Right lung (tissue), 5 donors: ENCODE data around the gene ARMC2. TPM values are rescaled to one million over a fixed set of nuclear protein-coding genes. Genes with fewer than 3 reads are reported as not detected.
A peak's percentile ranks its signal among the peaks of the same experiment; 100 is the strongest.

Source experiments
- DNase-seq, 2 donors: peaks; one replicate each; pipeline ENCODE4 v3.0.0-alpha.2; 2013
- polyA plus RNA-seq, 5 donors: library from polyadenylated mRNA; unstranded; fragments of 120-200 nt; gene quantifications; one replicate each; pipeline versions ENCODE4 v1.2.1 to v1.2.3, GENCODE V29; 2013; ENCODE audit warnings: inconsistent platforms in 1 of 5, low replicate concordance in 1 of 5; ENCODE audit not compliant: insufficient read length in 5 of 5, insufficient read depth in 1 of 5

The ARMC2 gene
- polyA plus RNA-seq, 5 donors: 17.6 to 30.0 (median 28.4) TPM

DNA sequence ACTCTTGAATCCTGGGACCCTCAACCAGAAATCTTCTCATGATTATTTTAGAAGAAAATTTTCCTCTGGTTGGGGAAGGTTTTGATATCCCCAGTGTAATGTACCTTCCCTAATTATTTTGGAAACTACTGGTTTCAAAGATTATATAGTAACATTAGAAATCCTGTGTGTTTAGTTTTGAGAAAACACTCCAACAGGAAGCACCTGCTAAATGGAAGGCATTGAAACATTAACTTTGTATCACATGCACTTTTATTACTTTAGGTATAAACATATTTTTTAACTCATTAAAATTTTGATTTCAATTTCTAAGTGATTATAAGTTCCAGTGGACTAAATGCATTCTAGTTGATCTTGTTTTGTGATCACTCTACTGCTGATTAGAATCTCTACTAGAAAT, 137.1 kb downstream of the ARMC2 start:
- no peak for DNase-seq

DNA sequence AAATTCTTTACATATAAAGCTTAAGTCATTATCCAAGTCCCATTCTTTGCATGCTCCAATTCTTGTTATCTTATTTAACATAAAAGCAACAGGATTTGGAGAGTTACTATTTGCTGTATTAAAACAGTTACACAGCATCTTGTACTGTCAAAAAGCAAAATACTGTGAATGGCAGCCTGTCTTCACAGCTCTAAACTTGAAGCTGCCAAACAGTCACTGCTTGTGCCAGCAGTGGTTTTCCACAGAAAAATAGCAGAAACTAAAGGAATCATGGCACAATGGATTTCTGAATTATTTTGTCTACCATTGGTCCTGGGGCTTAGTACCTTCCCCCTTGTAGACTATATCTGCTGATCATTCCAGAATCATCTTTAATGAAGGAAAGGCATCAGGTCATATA, 138.9 kb downstream of the ARMC2 start:
- DNase-seq: no peak

GRCh38 chr6:108988296-108988695, 140.1 kb downstream of the ARMC2 start:
- no peak for DNase-seq

- no peak for DNase-seq
Observed at GRCh38 chr6:108988765-108989164, 140.5 kb downstream of the ARMC2 start.

DNA sequence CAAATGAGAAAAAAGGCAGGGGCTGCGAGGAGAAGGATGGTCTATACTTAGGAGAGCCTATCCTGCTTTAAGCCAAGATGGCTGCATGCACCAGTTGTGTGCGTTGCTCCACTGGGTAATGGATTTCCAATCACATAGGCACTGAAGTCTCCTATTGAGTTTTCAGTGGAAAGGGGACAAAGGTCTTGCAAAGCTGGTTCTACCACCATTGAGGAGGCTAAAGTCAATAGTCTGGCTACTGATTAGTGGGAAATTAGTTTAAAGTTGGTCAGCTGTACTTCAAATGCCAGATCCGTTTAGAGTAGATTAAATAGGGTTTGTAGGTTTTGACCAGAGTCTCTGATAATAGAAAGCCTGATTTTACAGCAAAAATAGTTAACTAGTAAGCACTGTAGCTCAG, 141.5 kb downstream of the ARMC2 start:
- no peak for DNase-seq

GRCh38 chr6:108993876-108994275, 145.7 kb downstream of the ARMC2 start:
- no peak for DNase-seq

- DNase-seq: no peak
Observed at GRCh38 chr6:108995296-108995695, 147.1 kb downstream of the ARMC2 start.

DNA sequence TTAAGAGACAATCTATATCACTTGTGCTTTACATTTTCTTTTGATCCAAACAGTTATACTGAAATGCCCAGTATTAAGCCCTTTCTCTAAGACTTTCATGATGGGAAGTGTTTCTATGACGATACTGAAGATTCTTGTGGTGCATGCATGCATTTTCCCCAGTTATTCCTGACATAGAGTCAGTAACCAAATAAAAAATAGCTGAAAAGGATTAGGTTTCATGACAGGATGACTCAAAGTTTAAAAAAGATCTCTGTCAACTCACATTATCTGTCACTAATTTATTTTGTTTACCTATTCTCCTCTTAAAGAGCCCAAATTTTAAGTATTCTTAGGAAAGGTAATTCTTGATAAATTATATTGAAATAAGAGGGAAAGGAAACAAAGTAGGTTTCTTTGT, 148.0 kb downstream of the ARMC2 start:
- DNase-seq: no peak

DNA sequence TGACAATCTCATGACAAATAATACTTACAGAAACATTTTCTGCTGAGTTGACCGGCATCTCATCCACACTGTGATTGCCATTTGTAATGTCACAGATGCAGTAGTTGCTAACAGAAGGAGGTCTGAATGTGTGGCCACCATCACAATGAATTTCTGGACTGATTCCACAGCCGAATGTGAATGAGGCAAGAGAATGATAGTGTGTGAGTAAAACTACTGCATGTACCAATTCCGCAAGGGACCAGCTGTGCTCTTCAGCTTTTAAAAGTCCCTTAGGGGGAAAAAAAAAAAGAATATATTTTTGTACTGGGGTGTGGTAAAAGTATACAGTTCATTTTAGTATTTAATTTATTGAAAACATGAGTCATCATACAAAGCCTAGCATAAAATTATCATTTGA, 150.3 kb downstream of the ARMC2 start:
- peak; percentile 31 to 46 for DNase-seq

DNA sequence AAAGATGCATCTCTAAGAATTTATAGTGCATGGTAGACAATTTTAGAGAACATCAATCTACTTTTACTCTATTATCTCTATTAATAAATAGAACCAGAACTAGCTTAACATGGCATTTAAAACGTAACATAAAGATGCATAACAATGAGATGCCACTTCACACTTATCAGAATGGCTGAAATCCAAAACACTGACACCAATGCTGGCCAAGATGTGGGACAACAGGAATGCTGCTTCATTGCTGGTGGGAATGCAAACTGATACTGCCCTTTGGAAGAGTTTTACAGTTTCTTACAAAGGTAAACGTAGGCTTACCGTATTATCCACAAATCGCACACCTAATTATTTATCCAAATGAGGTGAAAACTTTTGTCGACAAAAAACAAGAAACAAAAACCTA, 151.2 kb downstream of the ARMC2 start:
- DNase-seq: no peak

GRCh38 chr6:109000289-109000688, 152.1 kb downstream of the ARMC2 start:
- DNase-seq: no peak

DNA sequence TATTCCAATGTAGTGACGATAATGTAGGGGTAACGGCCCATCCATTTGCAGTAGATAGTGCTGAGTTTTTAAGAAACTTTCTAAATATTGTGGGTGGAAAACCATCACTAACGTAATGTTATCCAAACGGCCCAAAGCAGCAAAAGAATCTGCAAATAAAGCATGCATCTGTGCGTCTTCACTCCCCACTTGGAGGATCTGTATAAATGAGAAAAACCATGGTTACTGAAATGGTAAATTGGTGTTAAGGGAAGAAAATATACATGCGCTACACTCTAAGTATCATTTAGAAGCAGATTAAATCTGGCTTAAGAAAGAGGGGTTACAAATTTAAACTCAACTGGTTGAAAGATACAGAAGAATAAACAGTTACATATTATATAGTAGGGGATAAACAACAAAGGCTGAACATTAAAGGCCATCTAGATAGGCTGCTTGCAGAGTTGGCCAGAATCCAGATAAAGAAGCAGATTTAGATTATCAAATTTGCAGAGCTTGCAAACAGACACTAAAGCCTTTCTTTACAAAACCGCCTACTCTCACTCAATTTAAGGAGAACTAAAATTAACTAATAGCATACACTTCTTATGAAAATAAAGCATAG, 153.2 kb downstream of the ARMC2 start:
- peak; percentile 62 to 77 for DNase-seq

DNA sequence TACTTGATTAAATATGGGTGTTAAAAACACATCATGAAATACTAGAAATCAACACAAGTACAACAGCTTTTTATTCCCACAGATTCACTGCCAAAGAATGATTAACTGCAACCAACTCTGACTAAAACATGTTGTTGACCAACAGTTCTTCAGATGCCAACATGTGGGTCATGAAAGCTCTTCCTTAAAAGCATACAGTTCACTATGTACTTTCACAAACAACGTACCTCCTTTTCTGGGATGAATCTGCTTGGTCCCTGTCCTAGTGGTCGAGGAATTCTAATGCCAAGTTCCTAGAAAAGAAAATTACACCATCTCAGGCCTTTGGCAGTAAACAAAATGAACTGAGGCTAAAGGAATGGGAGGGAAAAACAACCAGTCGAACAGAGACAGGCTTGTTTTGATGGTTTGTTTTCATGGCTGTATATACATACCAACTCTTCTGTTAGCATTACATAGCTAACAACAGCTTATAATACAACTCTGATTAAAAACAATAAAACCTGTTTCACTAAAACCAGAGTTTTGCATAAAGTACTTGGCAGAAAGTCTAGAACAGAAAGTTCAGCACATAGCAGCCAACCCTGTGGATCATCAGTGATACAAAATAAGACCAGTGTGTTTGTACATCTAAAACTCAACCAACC, 154.0 kb downstream of the ARMC2 start:
- peak; percentile 57 to 68 for DNase-seq

GRCh38 chr6:109002882-109003281, 154.7 kb downstream of the ARMC2 start:
- DNase-seq: no peak

GRCh38 chr6:109006818-109007217, 158.6 kb downstream of the ARMC2 start:
- no peak for DNase-seq

DNA sequence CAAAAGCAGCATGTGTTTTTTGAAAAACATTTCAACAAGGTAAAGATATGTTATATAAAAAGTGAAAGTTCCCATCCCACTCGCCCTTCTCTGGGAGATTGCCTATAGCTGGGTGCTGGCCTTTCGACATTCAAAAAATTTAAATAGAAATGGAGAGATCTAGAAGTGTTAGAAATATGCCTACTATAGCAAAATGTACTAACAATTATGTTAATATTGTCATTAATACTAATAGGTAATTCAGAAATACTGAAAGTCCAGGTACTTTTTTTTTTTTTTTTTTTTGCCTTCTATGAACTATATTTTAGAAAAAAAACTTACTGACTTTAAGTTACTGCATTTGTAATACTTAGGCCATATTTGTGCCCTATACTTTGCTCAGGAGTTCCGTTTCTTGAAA, 159.3 kb downstream of the ARMC2 start:
- no peak for DNase-seq

GRCh38 chr6:109008054-109008453, 159.8 kb downstream of the ARMC2 start:
- DNase-seq: peak in 1 of 2 donors; percentile 31

GRCh38 chr6:109008537-109009235, 160.5 kb downstream of the ARMC2 start:
- DNase-seq: peak; percentile 73 to 75

DNA sequence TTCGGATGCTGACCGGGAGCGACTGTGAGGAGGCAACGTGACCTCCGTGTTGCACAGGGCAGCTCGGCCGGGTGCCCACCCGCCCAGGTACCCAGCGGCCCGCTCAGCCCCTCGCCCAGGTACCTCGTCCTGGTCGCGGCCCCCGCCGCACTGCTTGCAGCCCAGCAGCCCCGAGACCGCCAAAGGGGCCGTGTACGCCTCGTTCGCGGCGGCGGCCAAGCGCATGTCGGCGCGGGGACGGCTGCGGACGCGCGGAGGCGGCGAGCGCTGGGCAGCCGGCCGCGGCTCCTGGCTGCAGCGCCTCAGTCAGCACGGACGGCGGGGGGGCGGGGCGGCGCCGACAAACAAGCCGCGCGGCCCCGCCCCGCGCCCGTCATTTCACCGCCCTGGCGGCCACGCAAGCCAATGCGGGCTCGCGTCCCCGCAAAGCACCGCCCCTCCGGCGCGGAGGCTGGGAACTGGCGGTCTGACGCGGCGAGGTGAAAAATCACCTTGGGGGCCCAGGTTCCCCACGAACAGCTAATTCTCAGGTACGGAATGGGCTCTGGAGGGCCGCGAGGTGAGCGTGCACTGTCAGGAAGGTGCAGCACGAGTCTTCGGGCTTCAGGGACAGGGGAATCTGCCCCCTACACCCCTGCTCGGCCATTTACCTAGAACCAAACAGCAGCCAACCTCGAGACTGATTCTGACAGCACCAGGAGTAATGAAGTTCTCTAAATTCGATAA, 161.2 kb downstream of the ARMC2 start:
- DNase-seq: peak; percentile 93 to 94

- DNase-seq: no peak
Observed at GRCh38 chr6:109009962-109010704, 161.9 kb downstream of the ARMC2 start.

GRCh38 chr6:109010705-109011102, 162.5 kb downstream of the ARMC2 start:
- no peak for DNase-seq
